Testis (tissue), 2 donors: Measurements from ENCODE around the gene CNPY4.

Experiments used
- CTCF ChIP-seq, 3 experiments: fragments of 450-650 bp in 2 of 3; fragments of 200-600 bp in 1 of 3; sonication (generic) in 1 of 3; IDR thresholded peaks; one replicate each; pipeline ENCODE4 v1.5.1; 2016 to 2019; ENCODE audit warnings: antibody characterized with exemption in 3 of 3, mild to moderate bottlenecking in 2 of 3, moderate library complexity in 1 of 3
- POLR2A ChIP-seq: fragments of 450-650 bp; IDR thresholded peaks from one replicate; pipeline ENCODE4 v1.6.1; 2017; ENCODE audit warnings: antibody characterized with exemption, mild to moderate bottlenecking, moderate library complexity

GRCh38 chr7:100089458-100090196, 29.8 kb upstream of the CNPY4 start:
- TF ChIP-seq CTCF (IDR thresholded peaks at IDR 0.05) (no peak), POLR2A (no peak)
